Dedifferentiated amniotic fluid mesenchymal stem cell (primary cell): Measurements from ENCODE around the gene DENND1A.

Experiments used
- DNase-seq: peaks from one replicate; pipeline ENCODE4 v3.0.0-alpha.2; 2016; ENCODE audit errors: extremely low spot score

The DENND1A gene

DNA sequence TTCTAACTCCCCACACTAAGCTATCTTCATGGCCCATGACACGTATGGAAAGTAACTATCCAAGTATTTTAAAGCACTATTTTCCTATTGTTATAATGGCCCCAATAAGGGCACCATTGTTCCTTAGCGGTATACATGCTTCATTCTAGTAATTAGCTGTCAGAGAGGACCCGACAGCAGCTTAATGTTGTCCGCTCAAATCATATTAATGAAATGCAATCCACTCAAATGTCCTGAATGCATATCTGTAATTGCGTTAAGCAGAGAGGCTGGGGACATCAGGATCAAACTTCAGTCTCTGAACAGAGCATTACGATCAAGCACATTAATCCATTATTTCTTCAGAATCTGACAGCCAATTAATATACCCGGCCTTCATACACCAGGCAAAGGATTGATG is 434.2 kb downstream of the DENND1A start:
- DNase-seq, result no peak

- no peak for DNase-seq
Measured at GRCh38 chr9:123493627-123494026, 436.3 kb downstream of the DENND1A start.

GRCh38 chr9:123490688-123491087 is 439.2 kb downstream of the DENND1A start:
- no peak for DNase-seq

DNA sequence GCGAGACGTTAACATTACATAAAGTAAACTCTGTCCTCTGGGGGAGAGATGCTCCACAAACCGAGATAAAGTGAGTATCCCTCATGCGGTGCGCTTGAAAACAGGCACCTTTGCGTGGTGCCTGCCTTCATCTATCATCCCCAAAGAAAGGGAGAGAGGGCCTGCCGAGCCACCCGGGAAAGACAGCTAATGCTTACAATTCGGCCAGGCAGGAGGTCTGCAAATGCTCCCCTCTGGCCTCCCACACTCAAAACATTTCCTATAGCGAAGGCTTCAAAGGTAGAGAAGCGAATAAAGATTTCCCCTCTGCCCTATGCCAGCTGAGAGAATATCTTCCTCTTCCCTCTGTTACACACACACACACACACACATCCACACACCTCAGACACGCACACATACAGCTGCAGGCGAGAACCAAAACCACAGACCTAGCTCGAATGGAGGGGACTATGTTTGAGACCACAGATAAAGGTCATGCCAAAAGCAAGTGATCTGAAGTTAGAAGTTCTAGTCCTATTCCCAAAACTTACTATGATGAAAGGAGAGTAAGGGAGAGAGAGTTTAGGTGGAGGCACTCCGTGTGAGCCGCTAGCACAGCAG is 441.1 kb downstream of the DENND1A start:
- DNase-seq, result no peak

- DNase-seq, result no peak
Measured at GRCh38 chr9:123487944-123488548, 441.9 kb downstream of the DENND1A start.

GRCh38 chr9:123486431-123486830 is 443.5 kb downstream of the DENND1A start:
- DNase-seq, result no peak

DNA sequence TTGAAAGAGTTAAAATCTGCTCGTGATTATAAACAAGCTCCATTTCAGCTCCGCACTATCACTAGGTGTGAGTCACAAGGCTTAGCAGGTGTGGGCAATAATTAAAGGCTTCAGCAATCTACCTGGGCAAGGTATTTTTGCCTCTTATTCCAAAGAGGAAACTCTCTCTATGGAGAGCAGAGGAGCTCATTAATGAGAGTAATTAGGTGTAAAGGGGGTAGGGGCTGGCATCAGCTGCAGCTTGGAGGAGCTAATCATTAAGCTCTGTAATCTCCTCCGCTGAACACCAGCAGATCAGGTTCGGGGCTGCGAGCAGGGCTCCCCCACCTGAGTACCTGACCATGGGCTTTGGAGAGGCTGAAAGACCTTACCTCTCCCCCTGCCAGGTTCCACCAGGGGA is 444.7 kb downstream of the DENND1A start:
- DNase-seq, result no peak

DNA sequence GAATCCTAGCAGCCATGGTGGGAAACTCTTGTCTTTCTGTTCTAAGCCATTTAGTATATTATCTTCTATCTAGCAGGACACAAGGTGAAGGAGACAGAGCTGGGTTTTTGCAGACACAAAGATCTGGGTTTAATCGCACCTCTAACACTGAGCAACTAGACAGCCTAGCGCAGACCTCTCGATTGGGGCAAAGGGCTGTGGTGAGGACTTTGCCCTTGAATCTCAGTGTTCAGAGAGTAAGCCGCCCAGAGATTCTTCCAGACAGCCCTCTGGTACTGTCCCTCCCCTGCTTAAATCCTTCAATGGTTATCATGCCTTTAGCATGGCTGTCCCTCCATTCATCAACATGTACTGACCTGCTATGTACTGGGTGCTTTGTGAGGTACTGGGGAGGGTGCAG is 445.8 kb downstream of the DENND1A start:
- no peak for DNase-seq

- no peak for DNase-seq
Measured at GRCh38 chr9:123483191-123483803, 446.6 kb downstream of the DENND1A start.

DNA sequence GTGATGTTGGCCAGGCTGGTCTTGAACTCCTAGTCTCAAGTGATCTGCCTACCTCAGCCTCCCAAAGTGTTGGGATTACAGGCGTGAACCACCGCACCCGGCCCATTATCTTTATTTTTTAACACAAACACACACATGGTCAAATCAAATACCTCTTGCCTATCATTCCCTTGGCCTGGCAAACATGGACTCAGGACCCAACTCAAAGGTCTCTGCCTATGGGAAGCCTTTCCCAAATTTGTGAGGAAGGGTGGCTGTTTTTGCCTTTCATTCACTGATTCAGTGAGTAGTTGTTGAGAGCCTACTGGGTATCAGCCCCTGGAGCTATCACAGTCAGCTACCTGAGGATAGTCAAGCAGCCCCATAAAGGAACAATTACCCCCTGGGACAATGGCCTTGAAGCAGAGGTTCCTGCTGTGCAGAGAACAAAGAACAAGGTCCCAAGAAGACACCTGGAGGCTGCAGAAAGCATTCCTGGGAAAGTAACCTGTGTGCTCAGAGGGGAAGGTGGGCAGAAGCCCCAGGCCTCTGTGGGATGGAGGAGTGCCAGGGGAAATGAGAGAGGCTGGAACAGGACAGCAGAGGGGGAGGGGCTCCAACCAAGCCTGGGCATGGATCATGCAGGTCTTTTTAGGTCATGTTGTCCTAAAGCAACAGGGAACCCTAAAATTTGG is 447.5 kb downstream of the DENND1A start:
- no peak for DNase-seq

DNA sequence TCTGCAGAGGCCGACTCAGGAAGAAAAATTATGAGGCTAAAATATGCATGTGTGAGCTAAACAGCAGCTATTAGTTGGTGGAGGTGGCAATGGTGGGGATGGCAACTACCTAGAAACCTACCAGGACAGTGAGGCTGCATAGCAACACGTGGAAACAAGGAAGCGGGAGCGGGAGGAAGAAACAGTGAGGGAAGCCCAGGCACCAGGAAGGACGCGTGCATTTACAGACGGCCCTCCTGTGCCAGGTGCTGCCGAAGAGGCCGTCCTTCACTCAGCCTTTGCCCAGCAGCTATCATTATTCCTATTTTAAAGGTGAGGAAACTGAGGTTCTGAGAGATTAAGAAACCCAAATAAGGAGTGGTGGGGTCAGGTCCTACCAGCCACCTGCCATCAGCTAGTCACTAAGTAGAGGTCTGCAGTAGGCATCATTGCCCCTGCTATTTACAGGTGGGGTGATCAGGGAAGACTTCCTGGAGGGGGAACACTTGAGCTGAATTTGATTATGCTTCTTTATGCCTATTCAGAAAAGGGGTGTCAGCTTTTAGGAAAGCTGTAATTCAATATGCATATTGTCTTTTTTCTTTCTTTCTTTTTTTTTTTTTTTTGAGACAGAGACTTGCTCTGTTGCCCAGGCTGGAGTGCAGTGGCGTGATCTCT is 448.6 kb downstream of the DENND1A start:
- DNase-seq, result no peak

DNA sequence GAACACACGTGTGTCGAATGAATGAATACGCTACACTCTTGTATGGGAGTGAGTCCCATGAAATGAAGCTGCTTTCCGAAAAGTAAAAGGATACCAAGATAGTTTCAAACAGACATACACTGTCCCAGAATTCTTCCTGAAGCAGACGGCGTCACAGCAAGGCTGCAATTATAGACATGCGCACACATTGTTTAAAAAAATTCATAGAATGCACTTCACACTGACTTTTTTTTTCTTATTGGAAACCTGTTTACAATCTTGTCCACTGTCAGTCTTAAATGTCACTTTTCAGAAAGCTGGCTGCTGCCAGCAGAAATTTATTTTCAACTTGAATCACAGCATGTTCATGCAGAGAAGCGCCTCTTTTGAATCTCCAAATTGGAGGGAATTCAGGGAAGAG is 449.1 kb downstream of the DENND1A start:
- DNase-seq, result no peak

DNA sequence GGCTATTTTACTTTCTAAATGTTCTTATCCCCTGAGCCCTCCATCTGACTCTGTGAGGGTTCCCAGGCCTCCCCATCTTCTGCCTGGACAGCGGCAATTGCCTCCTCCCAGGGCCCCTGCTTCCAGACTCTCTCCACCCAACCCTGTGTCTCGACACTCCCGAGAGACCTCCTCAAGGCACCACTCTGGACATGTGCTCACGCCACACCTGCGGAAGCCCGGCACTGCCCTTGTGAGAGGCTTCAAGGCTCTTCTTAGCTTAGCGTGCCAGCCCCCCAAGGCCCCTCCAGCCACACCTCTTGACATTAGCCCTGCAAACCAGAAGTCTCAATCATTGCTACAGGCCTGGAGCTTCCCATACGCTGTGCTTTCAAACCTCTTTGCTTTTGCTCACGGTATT is 449.8 kb downstream of the DENND1A start:
- no peak for DNase-seq

DNA sequence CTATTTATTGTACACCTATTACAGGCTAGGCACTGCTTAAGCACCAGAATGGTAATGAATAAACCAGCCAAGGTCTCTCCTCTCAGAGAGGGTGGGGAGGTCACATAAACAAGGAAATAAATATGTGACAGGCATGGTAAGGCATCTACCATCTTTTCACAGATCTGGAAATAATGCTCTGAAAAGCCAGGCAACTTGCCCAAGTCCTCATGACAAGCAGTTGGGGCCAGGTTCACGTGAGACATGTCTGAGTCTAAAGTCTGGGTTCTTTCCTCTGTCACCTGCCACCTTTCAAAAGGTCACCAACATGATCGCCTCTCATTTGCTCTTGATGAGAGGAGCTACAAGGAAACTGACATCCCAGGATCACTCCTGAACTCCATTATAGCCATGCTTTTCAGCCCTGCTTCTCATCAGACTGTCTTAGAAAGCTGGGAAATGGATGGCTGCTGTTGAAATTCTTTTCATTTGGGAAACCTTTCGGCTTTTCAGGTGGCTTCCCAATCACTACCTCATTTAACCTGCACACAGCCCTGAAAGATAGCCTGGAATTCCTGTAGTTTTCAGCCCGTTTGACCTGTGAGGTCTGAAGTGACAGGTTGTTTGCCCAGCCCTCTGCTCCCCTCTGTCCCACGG is 450.8 kb downstream of the DENND1A start:
- DNase-seq, result no peak

DNA sequence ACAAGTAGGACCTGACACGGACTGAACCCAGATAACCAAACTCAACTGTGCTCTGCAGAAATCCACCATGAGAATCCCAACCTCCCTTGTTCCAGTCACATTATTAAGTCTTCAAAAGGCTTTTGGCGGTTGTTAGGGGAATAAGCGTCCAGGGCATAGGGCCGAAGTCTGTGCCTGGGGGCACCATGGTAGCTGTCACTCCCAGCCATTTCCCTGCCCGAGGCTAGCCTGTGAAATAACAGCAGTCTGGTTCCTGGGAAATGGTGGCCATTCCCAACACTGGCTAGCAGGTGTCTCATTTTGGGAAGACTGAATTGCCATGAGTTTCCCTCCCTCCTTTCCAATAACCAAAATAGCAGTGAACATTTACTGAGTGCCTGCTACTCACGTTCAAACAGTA is 451.8 kb downstream of the DENND1A start:
- no peak for DNase-seq

DNA sequence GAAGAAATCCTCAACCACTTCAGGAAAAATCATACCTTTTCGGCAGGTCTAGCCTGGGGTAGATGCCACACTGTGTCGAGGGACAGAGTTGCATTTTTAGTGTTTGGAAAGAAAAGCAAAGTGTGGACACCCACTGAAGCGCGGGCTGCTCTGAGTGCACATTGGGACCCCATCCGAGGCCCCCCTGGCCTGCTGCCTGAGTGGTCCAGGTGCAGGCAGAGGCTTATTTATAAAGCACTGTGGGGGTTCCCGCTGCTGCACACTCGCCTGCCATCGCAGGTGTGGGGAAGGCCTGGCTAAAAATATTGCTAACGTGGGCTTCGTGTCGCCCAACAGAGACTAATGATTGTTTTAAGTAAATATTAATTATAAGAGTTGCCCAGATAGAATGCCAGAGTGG is 454.5 kb downstream of the DENND1A start:
- no peak for DNase-seq

DNA sequence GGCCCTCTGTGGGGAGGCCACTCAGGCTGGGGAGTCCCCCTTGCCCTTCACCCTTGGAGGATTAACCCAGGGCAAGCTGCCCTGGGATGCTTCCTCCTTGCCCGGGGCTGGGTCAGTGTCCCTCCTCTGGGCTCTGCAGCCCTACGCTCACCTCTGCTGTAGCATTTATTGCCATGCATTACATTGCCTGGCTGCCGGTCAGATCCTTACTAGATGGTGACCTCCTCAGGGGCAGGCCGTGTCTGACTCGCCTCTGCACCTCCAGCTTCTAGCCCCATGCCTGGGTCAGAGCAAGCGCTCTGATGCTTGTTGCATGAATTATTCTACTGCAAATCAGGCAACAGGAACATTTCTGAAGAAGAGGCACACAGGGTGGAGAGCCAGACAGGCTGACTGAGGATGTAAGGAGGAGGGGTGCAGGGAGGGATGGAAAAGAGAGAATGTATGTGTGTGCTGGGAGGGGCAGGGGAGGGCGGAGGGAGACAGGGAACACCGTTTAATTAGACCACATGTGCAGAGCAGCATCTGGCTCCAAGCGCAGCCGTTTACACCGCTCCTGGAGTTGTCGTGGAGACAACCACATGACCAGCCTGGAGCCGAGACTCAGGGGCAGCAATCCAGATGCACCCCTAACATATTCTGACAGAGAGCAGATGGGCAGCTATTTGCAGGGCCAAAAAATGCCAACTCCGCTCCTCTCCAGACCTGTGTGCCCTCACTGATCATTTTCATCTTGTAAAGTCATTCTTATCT is 456.9 kb downstream of the DENND1A start:
- no peak for DNase-seq

GRCh38 chr9:123471843-123472570 is 457.9 kb downstream of the DENND1A start:
- DNase-seq, result no peak

GRCh38 chr9:123470991-123471770 is 458.7 kb downstream of the DENND1A start:
- DNase-seq, result no peak
